Measurements from ENCODE around the gene RARG.

DNA sequence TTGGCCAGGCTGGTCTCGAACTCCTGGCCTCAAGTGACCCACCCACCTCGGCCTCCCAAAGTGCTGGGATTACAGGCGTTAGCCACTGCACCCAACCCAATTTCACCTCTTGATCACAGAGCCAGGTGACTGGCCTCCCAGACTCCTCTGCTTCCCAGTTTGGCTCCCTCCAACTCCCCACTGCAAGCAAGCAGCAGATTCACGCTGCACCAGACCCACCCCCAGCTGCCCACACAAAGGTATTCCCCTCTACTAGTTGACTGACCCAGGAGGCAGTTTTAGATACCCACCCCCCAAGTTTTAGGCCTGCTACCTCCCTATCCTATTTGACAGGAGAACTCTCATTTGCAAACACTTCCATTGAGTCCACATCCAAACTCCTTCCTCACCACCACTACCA is 5.2 kb downstream of the RARG start:
- TF ChIP-seq, protein P1, sequence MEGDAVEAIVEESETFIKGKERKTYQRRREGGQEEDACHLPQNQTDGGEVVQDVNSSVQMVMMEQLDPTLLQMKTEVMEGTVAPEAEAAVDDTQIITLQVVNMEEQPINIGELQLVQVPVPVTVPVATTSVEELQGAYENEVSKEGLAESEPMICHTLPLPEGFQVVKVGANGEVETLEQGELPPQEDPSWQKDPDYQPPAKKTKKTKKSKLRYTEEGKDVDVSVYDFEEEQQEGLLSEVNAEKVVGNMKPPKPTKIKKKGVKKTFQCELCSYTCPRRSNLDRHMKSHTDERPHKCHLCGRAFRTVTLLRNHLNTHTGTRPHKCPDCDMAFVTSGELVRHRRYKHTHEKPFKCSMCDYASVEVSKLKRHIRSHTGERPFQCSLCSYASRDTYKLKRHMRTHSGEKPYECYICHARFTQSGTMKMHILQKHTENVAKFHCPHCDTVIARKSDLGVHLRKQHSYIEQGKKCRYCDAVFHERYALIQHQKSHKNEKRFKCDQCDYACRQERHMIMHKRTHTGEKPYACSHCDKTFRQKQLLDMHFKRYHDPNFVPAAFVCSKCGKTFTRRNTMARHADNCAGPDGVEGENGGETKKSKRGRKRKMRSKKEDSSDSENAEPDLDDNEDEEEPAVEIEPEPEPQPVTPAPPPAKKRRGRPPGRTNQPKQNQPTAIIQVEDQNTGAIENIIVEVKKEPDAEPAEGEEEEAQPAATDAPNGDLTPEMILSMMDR (IDR thresholded peaks at IDR 0.05): no peak
- TF ChIP-seq POLR2A (IDR thresholded peaks at IDR 0.05): no peak

Measured in adrenal gland (tissue), 5 donors.